Measurements from ENCODE around the gene LRRC36. TPM values are rescaled to one million over a fixed set of nuclear protein-coding genes. Genes with fewer than 3 reads are reported as not detected.

LRRC36 gene
- total and polyA plus RNA-seq, 2 donors (not counting 3 experiments of a cell fraction or from before 2014, with no cell fraction given) = 0.30 to 2.0 TPM

GRCh38 chr16:67283039-67283825 is 43.4 kb upstream of the LRRC36 start:
- Histone ChIP-seq H3K27me3 (ENCODE audit: control insufficient read depth in 2 of 2, insufficient read depth in 2 of 2, low read length in 2 of 2) (no peaks in the 10 kb centered on the region), H3K9me3 (replicated peaks; ENCODE audit: control insufficient read depth, insufficient read depth, low read length) (no peaks in the 10 kb centered on the region), H3K9ac (replicated peaks; ENCODE audit: extremely low read depth, insufficient read depth, low read length) (no peak overlapping the region), H2AFZ (ENCODE audit: low read depth, low read length) (no peak overlapping the region), H4K20me1 (replicated peaks; ENCODE audit: control insufficient read depth, extremely low read depth, insufficient read depth, low read length) (no peaks in the 10 kb centered on the region), H3K4me3 (replicated peaks in 1 of 3; ENCODE audit: insufficient read depth in 1 of 3, low read depth in 1 of 3, low read length in 3 of 3) (no peak overlapping the region), H3K36me3 (ENCODE audit: control insufficient read depth in 2 of 2, extremely low read depth in 1 of 2, insufficient read depth in 2 of 2, low read length in 2 of 2) (no peaks in the 10 kb centered on the region), H3K27ac (ENCODE audit: insufficient read depth, low read depth, low read length) (no peak overlapping the region), H3K9me1 (replicated peaks; ENCODE audit: control insufficient read depth, extremely low read depth, insufficient read depth, low read length) (no peaks in the 10 kb centered on the region), H3K79me2 (ENCODE audit: control insufficient read depth, insufficient read depth, low read length) (peaks cover 2% of the 10 kb centered on the region), H3K4me2 (ENCODE audit: insufficient read depth, low read length) (no peak overlapping the region), H3K4me1 (ENCODE audit: control insufficient read depth, extremely low read depth, insufficient read depth, low read length) (peaks cover 6% of the 10 kb centered on the region)
- no TSS peak for BruUV-seq (replicated peaks)
- DNase-seq (ENCODE audit: low read depth, low spot score) (no peak), FAIRE-seq (no peak)
- no peak for TF ChIP-seq EZH2 (IDR thresholded peaks at IDR 0.05; ENCODE audit: borderline replicate concordance, low read depth, low read length, severe bottlenecking)
- no peak for TF ChIP-seq FOS (IDR thresholded peaks at IDR 0.05; ENCODE audit: borderline replicate concordance, insufficient read depth, low read length)
- no peak for TF ChIP-seq POLR2A (IDR thresholded peaks at IDR 0.05; ENCODE audit: low read depth, low read length)
- intact Hi-C loops (cut with micrococcal nuclease) (no loop called here), dilution Hi-C loops (cut with MboI; ENCODE audit: extremely low pct_ligation_motif_present, low sequenced_read_pairs) (no loop called here)
- ChIA-PET CTCF (interaction anchor here (0.9 to 2.1 kb wide), 4 partner anchors 18 to 93 kb away, joined by 3 to 10 read pairs (median 6); partner anchors contain the start of genes EXOC3L1 and TMEM208), POLR2A (no interaction called here)

- ChIA-PET CTCF (interaction anchor here (0.5 to 4.5 kb wide), 25 partner anchors 13 to 254 kb away, joined by 3 to 55 read pairs (median 4); partner anchors contain the start of genes ELMO3, EXOC3L1, KCTD19 and LRRC36), POLR2A (no interaction called here)
- no peak overlapping the region for H2AFZ ChIP-seq (ENCODE audit: low read depth, low read length)
- TF ChIP-seq, protein P1, sequence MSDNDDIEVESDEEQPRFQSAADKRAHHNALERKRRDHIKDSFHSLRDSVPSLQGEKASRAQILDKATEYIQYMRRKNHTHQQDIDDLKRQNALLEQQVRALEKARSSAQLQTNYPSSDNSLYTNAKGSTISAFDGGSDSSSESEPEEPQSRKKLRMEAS (IDR thresholded peaks at IDR 0.05; ENCODE audit: insufficient read depth, insufficient read length) = no peak
- TF ChIP-seq POLR2AphosphoS5 (IDR thresholded peaks at IDR 0.05; ENCODE audit: insufficient read depth, low read depth, low read length) (no peak), JUN (IDR thresholded peaks at IDR 0.05; ENCODE audit: borderline replicate concordance, insufficient read depth, insufficient read length, low read depth) (no peak)
- no TSS peak for BruUV-seq (replicated peaks)
- no peaks in the 10 kb centered on the region for H3K27me3 ChIP-seq (ENCODE audit: control insufficient read depth in 2 of 2, insufficient read depth in 2 of 2, low read length in 2 of 2)
- no peaks in the 10 kb centered on the region for H3K9me1 ChIP-seq (replicated peaks; ENCODE audit: control insufficient read depth, extremely low read depth, insufficient read depth, low read length)
- no peak overlapping the region for H3K9ac ChIP-seq (replicated peaks; ENCODE audit: extremely low read depth, insufficient read depth, low read length)
- no peak overlapping the region for H3K27ac ChIP-seq (ENCODE audit: insufficient read depth, low read depth, low read length)
- FAIRE-seq (no peak), DNase-seq (ENCODE audit: low read depth, low spot score) (no peak)
- no peaks in the 10 kb centered on the region for H3K4me1 ChIP-seq (ENCODE audit: control insufficient read depth, extremely low read depth, insufficient read depth, low read length)
- no peak overlapping the region for H3K4me2 ChIP-seq (ENCODE audit: insufficient read depth, low read length)
- dilution Hi-C loops (cut with MboI; ENCODE audit: extremely low pct_ligation_motif_present, low sequenced_read_pairs) = no loop called here
- no peaks in the 10 kb centered on the region for H4K20me1 ChIP-seq (replicated peaks; ENCODE audit: control insufficient read depth, extremely low read depth, insufficient read depth, low read length)
- H3K36me3 ChIP-seq (ENCODE audit: control insufficient read depth in 2 of 2, extremely low read depth in 1 of 2, insufficient read depth in 2 of 2, low read length in 2 of 2) = no peaks in the 10 kb centered on the region
- no peaks in the 10 kb centered on the region for H3K9me3 ChIP-seq (replicated peaks; ENCODE audit: control insufficient read depth, insufficient read depth, low read length)
- H3K79me2 ChIP-seq (ENCODE audit: control insufficient read depth, insufficient read depth, low read length) = no peaks in the 10 kb centered on the region
- intact Hi-C loops (cut with micrococcal nuclease) = no loop called here
- no peak overlapping the region for H3K4me3 ChIP-seq (replicated peaks in 1 of 3; ENCODE audit: insufficient read depth in 1 of 3, low read depth in 1 of 3, low read length in 3 of 3)
Observed at GRCh38 chr16:67283826-67284555, 42.6 kb upstream of the LRRC36 start.
